ENCODE measurements around the gene ESD.
"Not testable (repeated sequence)": the region's sequence is repeated elsewhere in the genome, so short reads cannot be mapped to it uniquely, and the experiment has no call there.

The ESD gene

GRCh38 chr13:46783504-46783903 lies 13.5 kb downstream of the ESD start:
- DNase-seq (ENCODE audit: low spot score) = no peak

GRCh38 chr13:46782691-46783090 lies 14.3 kb downstream of the ESD start:
- DNase-seq (ENCODE audit: low spot score) = no peak

- no peak for DNase-seq (ENCODE audit: low spot score)
These were observed 14.9 kb downstream of the ESD start for GRCh38 chr13:46782066-46782465.

GRCh38 chr13:46778890-46779289 lies 18.1 kb downstream of the ESD start:
- DNase-seq (ENCODE audit: low spot score) = no peak

- DNase-seq (ENCODE audit: low spot score) = no peak
These were observed 18.9 kb downstream of the ESD start for GRCh38 chr13:46778095-46778494.

GRCh38 chr13:46775385-46776107 lies 21.4 kb downstream of the ESD start:
- DNase-seq (ENCODE audit: low spot score) = no peak

- no peak for DNase-seq (ENCODE audit: low spot score)
These were observed 23.4 kb downstream of the ESD start for GRCh38 chr13:46773541-46773940.

- DNase-seq (ENCODE audit: low spot score) = no peak
These were observed 25.3 kb downstream of the ESD start for GRCh38 chr13:46771693-46772092.

- DNase-seq (ENCODE audit: low spot score) = not testable (repeated sequence)
These were observed 27.0 kb downstream of the ESD start for GRCh38 chr13:46769925-46770324.

GRCh38 chr13:46761866-46762265 lies 35.1 kb downstream of the ESD start:
- no peak for DNase-seq (ENCODE audit: low spot score)

- DNase-seq (ENCODE audit: low spot score) = no peak
These were observed 35.8 kb downstream of the ESD start for GRCh38 chr13:46761174-46761573.

GRCh38 chr13:46759846-46760245 lies 37.1 kb downstream of the ESD start:
- DNase-seq (ENCODE audit: low spot score) = no peak

- DNase-seq (ENCODE audit: low spot score) = no peak
These were observed 39.3 kb downstream of the ESD start for GRCh38 chr13:46757640-46758039.

- DNase-seq (ENCODE audit: low spot score) = no peak
These were observed 40.0 kb downstream of the ESD start for GRCh38 chr13:46756977-46757376.

GRCh38 chr13:46755508-46755907 lies 41.5 kb downstream of the ESD start:
- not testable (repeated sequence) for DNase-seq (ENCODE audit: low spot score)

- DNase-seq (ENCODE audit: low spot score) = no peak
These were observed 42.1 kb downstream of the ESD start for GRCh38 chr13:46754812-46755211.

- no peak for DNase-seq (ENCODE audit: low spot score)
These were observed 43.0 kb downstream of the ESD start for GRCh38 chr13:46753917-46754316.

GRCh38 chr13:46753137-46753536 lies 43.8 kb downstream of the ESD start:
- DNase-seq (ENCODE audit: low spot score) = no peak

GRCh38 chr13:46751811-46752635 lies 44.9 kb downstream of the ESD start:
- DNase-seq (ENCODE audit: low spot score) = peak; percentile 15

GRCh38 chr13:46749951-46750350 lies 47.0 kb downstream of the ESD start:
- no peak for DNase-seq (ENCODE audit: low spot score)

- DNase-seq (ENCODE audit: low spot score) = no peak
These were observed 48.7 kb downstream of the ESD start for GRCh38 chr13:46748300-46748699.

- DNase-seq (ENCODE audit: low spot score) = no peak
These were observed 49.7 kb downstream of the ESD start for GRCh38 chr13:46747031-46747820.

- no peak for DNase-seq (ENCODE audit: low spot score)
These were observed 51.3 kb downstream of the ESD start for GRCh38 chr13:46745706-46746105.
